HFF-Myc (cell line): ENCODE data around the gene TAF3.

Source experiments
- DNase-seq: peaks from one replicate; pipeline ENCODE4 v3.0.0-alpha.2; 2011; ENCODE audit warnings: low read depth; ENCODE audit errors: extremely low read depth
- H3K4me3 ChIP-seq: replicated peaks from 2 replicates; pipeline ENCODE4 v1.5.1; 2011; ENCODE audit warnings: low read depth, mild to moderate bottlenecking, control low read depth, low read length
- CTCF ChIP-seq: IDR thresholded peaks from 2 replicates; pipeline ENCODE4 v1.5.1; 2012; ENCODE audit warnings: mild to moderate bottlenecking, low read depth, low read length, control low read depth; ENCODE audit errors: missing control alignments

Gene TAF3

GRCh38 chr10:7787857-7788638 lies 30.3 kb upstream of the TAF3 start, which contains the start of the genes ATP5F1C and KIN:
Gene ATP5F1C, plus strand, starts transcription at chr10:7788177. Its CDS starts 31 bp downstream, at chr10:7788208.
Gene KIN, minus strand, starts transcription at chr10:7787993. Its CDS starts 60 bp downstream, at chr10:7787933.
- no peak for TF ChIP-seq CTCF
- DNase-seq = peak; percentile 88
- peak within 1 kb of the TSS; percentile 95 for H3K4me3 ChIP-seq

DNA sequence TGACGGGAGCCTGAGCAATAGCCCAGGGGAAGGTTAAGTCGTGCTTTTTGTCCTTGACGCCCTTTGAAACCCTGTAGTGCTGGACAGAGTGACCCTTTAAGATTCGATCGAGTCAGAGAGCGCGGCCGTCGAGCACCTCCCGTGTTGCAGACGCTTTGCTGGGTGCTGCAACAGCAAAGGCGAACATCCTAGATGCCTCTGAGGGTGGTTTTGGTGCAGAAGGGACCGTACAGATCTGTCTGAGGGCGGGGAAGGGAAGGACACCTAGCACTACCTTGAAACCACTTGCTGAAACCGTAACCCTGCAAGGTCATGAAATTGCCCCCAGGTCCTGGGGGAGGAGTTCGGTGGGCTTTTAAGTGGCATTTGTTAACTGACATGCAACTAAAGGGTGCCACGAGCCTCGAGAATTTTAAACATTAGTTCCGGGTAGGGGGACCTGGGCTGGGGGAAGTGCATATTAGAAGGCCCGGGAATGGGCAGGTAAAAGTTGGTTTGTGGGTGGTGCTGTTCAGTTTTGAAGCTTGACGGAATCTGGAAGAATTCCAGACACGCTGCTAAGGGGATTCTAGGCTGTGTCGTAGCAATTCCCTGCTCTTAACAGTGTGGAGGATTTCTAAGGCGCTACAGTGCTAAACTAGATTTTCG lies 29.5 kb upstream of the TAF3 start:
- no peak for TF ChIP-seq CTCF
- no peak for DNase-seq
- peak overlapping the region; percentile 95 for H3K4me3 ChIP-seq

- no peak for DNase-seq
- no peak for TF ChIP-seq CTCF
- peak overlapping the region; percentile 95 for H3K4me3 ChIP-seq
These were observed 28.9 kb upstream of the TAF3 start for GRCh38 chr10:7789390-7789789.

GRCh38 chr10:7792541-7792940 lies 25.8 kb upstream of the TAF3 start:
- TF ChIP-seq CTCF = no peak
- H3K4me3 ChIP-seq = no peak overlapping the region
- no peak for DNase-seq

GRCh38 chr10:7794251-7795026 lies 23.9 kb upstream of the TAF3 start:
- DNase-seq = no peak
- H3K4me3 ChIP-seq = no peak overlapping the region
- no peak for TF ChIP-seq CTCF

- DNase-seq = no peak
- H3K4me3 ChIP-seq = no peak overlapping the region
- no peak for TF ChIP-seq CTCF
These were observed 22.7 kb upstream of the TAF3 start for GRCh38 chr10:7795605-7796004.
